Suppressor macrophage (primary cell): Measurements from ENCODE around the gene FOXL2NB.

Experiments
- DNase-seq, 4 experiments: peaks; one replicate each; pipeline ENCODE4 v3.0.0-alpha.2; 2020 to 2022

The FOXL2NB gene

GRCh38 chr3:138933068-138933668 is 13.8 kb upstream of the FOXL2NB start:
- no peak for DNase-seq

GRCh38 chr3:138933981-138934691 is 12.9 kb upstream of the FOXL2NB start:
- DNase-seq: no peak

- DNase-seq: no peak
These were observed 11.5 kb upstream of the FOXL2NB start for GRCh38 chr3:138935505-138935862.

- DNase-seq: peak; percentile 68 to 84 (median 80)
These were observed 10.9 kb upstream of the FOXL2NB start for GRCh38 chr3:138935863-138936740.

- DNase-seq: peak in 2 of 4 experiments; percentile 22 to 34
These were observed 10.0 kb upstream of the FOXL2NB start for GRCh38 chr3:138936741-138937689.

GRCh38 chr3:138937690-138938055 is 9.3 kb upstream of the FOXL2NB start:
- no peak for DNase-seq

- peak in 1 of 4 experiments; percentile 20 for DNase-seq
These were observed 8.8 kb upstream of the FOXL2NB start for GRCh38 chr3:138938056-138938876.

- peak in 1 of 4 experiments; percentile 18 for DNase-seq
These were observed 8.0 kb upstream of the FOXL2NB start for GRCh38 chr3:138938877-138939560.

- peak; percentile 25 to 43 (median 31) for DNase-seq
These were observed 7.3 kb upstream of the FOXL2NB start for GRCh38 chr3:138939561-138940241.

- no peak for DNase-seq
These were observed 6.6 kb upstream of the FOXL2NB start for GRCh38 chr3:138940446-138940845.

- peak; percentile 58 to 73 (median 62) for DNase-seq
These were observed 5.6 kb upstream of the FOXL2NB start for GRCh38 chr3:138941259-138941885.

- no peak for DNase-seq
These were observed 4.7 kb upstream of the FOXL2NB start for GRCh38 chr3:138942271-138942670.

GRCh38 chr3:138942861-138943623 is 4.0 kb upstream of the FOXL2NB start:
- DNase-seq: no peak

- DNase-seq: peak in 3 of 4 experiments; percentile 24 to 54 (median 27)
These were observed 3.0 kb upstream of the FOXL2NB start for GRCh38 chr3:138943724-138944653.

- DNase-seq: no peak
These were observed 2.4 kb upstream of the FOXL2NB start for GRCh38 chr3:138944654-138944928.

- DNase-seq: peak in 2 of 4 experiments; percentile 39 to 47
These were observed 1.9 kb upstream of the FOXL2NB start for GRCh38 chr3:138944929-138945708.
